Nasal cavity respiratory epithelium epithelial cell of viscerocranial mucosa (primary cell): ENCODE measurements around the gene NGLY1. TPM values are rescaled to one million over a fixed set of nuclear protein-coding genes. Genes with fewer than 3 reads are reported as not detected.

Source experiments
- total RNA-seq: library from RNA; depleted of rRNA; stranded (reverse); fragments of >200 nt; gene quantifications from 2 replicates; pipeline ENCODE4 v1.2.3, GENCODE V29; 2014

The NGLY1 gene
- total RNA-seq: 34.1 and 43.1 TPM in 2 replicates

GRCh38 chr3:25782938-25783660 is at the start of gene NGLY1:
TSS of gene NGLY1 (minus strand) at chr3:25783443. CDS start at chr3:25783390, 53 bp downstream.

GRCh38 chr3:25789596-25790556 is 6.6 kb upstream of the NGLY1 start, which contains the start of gene OXSM:
TSS of gene OXSM (plus strand) at chr3:25790090. CDS start at chr3:25791021, 931 bp downstream.

Other genes with a start within 250 kb of the NGLY1 start
- 47.8 and 80.8 TPM in 2 replicates for gene TOP2B, start 118.5 kb downstream of the NGLY1 start, total RNA-seq
- 17.5 and 24.6 TPM in 2 replicates for gene OXSM, start 6.6 kb upstream of the NGLY1 start, total RNA-seq